GM12874 (cell line): ENCODE results near the gene ZNF275.

Experiments used
- TF ChIP-seq, protein P1 (sequence below): IDR thresholded peaks from 2 replicates; pipeline ENCODE4 v1.5.1; 2011; ENCODE audit warnings: low read depth, mild to moderate bottlenecking, control low read depth, low read length, moderate library complexity; ENCODE audit not compliant: insufficient read depth

Gene ZNF275

GRCh38 chrX:153387987-153388721 lies 54.2 kb downstream of the ZNF275 start:
- TF ChIP-seq, protein P1, sequence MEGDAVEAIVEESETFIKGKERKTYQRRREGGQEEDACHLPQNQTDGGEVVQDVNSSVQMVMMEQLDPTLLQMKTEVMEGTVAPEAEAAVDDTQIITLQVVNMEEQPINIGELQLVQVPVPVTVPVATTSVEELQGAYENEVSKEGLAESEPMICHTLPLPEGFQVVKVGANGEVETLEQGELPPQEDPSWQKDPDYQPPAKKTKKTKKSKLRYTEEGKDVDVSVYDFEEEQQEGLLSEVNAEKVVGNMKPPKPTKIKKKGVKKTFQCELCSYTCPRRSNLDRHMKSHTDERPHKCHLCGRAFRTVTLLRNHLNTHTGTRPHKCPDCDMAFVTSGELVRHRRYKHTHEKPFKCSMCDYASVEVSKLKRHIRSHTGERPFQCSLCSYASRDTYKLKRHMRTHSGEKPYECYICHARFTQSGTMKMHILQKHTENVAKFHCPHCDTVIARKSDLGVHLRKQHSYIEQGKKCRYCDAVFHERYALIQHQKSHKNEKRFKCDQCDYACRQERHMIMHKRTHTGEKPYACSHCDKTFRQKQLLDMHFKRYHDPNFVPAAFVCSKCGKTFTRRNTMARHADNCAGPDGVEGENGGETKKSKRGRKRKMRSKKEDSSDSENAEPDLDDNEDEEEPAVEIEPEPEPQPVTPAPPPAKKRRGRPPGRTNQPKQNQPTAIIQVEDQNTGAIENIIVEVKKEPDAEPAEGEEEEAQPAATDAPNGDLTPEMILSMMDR, result no peak

DNA sequence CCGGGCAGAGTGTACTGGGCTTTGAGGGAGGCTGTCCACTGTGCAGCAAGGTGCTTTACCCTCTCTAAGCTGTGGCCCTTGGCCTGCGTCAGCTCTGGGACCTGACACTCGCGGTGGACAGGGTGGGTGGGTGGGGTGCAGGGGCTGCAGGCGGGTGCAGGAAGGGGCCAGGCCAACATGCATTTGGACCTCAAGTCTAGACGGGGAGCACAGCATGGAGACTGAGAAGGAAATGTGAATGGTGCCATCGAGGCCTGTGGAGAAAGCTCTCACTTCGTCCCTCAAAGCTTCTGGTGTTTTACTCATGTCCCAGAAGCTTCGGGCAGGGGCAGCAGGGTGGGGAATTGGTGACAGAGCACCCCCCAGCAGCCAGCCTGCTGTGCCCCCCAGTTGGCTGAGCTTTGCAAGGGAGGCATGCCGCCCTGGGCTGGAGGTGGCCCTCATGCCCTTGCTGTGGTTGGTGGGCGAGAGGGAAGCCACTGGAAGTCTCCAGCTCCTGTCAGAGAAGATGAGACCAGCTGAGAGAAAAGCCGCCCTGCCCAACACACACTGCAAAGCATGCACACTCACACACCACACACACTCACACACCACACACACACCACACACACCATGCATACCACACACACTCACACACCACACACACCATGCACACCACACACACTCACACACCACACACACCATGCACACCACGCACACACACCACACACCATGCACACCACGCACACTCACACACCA lies 54.9 kb downstream of the ZNF275 start:
- TF ChIP-seq, protein P1, result no peak

DNA sequence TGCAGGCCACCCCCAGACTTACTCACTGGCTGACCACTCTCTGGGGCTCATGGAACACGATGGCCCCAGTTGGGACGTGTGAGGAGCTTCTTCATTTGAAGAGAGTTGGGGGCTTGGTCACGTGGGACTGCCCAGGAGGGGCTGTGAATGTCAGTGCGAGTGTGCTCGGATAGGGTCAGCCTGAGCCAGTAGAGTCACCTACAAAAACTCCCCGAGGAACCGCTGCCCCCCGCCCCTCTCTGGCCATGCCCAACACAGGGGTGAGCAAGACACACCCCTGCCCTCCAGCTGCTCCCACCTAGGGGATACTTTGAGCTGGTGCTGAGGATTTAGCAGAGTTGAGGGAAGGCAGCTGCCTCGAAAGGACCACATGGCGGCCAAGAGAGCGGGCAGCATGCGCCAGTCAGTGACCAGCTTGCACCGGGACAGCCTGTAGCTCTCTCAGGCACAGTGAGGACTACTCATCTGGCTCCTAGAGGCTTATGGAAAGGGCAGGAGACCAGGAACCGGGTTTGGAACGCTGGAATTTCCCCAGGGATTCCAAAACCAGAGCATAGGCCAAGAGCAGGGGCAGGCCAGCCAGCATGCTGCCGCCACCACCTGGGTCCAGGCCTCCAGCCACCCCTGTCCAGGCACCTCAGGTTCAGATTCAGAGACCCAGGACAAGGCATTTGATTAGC lies 58.8 kb downstream of the ZNF275 start:
- TF ChIP-seq, protein P1, result no peak

GRCh38 chrX:153394612-153395011 lies 60.7 kb downstream of the ZNF275 start:
- TF ChIP-seq, protein P1, result no peak

GRCh38 chrX:153395613-153396319 lies 61.8 kb downstream of the ZNF275 start:
- TF ChIP-seq, protein P1, result no peak

- TF ChIP-seq, protein P1, result no peak
Measured at GRCh38 chrX:153396320-153397195, 62.6 kb downstream of the ZNF275 start.
